HG03280 (cell line): ENCODE measurements around the gene BIN1.
"Not testable (repeated sequence)": the region's sequence is repeated elsewhere in the genome, so short reads cannot be mapped to it uniquely, and the experiment has no call there.

Experiments used
- ATAC-seq: cut with Tn5 transposase; IDR thresholded peaks from one replicate; pipeline ENCODE4 v1.9.1; 2021; ENCODE audit warnings: mild to moderate bottlenecking, moderate library complexity; ENCODE audit not compliant: unreplicated experiment

The BIN1 gene

DNA sequence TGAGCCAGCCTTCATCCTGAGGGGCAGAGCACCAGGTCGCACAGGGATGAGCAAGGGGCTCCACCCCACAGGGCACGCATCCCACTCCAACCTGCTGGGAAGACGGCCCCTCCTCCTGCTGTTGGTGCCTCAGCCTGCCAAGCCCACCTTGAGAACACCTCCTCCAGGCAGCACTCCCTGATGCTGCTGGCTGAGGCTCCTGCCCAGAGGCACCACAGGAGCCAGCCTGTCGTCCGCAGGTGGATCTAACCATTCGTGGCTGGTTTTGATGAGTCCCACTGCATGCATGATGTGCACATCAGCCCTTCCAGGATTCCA, 58.4 kb downstream of the BIN1 start:
- ATAC-seq = no peak

- ATAC-seq = no peak
Observed at GRCh38 chr2:127047716-127048617, 59.0 kb downstream of the BIN1 start.

DNA sequence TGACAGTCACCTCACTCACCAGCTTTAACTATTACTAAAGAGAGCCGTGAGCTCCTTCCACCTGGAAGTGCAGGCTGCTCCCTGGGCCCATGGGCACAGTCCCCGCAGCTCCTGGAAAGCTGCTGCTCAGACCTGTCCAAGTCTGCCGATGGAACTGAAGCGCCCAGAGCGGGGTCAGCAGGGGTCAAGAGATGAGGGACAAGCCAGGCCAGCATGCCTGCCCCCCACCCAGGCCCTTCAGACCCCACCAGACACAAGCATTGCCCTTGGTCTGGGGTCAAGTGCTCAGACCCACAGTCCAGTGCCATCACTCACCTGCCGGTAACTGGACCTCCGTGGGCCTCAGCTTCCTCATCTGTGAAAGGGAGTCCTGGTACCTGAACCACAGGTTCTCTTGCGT, 59.9 kb downstream of the BIN1 start:
- no peak for ATAC-seq

GRCh38 chr2:127046579-127046978, 60.4 kb downstream of the BIN1 start:
- ATAC-seq = no peak

GRCh38 chr2:127045792-127046501, 61.0 kb downstream of the BIN1 start:
- ATAC-seq = no peak

GRCh38 chr2:127044977-127045661, 61.8 kb downstream of the BIN1 start:
- no peak for ATAC-seq

DNA sequence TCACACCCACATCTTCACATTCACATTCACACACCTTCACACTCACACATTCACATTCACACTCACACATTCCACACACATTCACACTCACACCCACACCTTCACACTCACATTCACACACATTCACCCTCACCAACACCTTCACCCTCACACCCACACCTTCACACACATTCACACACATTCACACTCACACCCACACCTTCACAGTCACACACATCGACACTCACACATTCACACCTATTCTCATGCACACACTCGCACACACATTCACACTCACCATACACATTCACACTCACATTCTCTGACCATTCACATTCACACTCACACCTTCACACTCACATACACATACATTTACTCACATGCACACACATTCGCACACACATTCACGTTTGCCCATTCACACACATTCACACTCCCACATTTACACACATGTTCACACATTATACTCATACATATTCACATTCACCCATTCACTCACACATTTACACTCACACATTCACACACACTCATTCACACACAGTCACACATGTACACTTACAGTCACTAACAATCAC, 62.7 kb downstream of the BIN1 start:
- ATAC-seq = no peak

DNA sequence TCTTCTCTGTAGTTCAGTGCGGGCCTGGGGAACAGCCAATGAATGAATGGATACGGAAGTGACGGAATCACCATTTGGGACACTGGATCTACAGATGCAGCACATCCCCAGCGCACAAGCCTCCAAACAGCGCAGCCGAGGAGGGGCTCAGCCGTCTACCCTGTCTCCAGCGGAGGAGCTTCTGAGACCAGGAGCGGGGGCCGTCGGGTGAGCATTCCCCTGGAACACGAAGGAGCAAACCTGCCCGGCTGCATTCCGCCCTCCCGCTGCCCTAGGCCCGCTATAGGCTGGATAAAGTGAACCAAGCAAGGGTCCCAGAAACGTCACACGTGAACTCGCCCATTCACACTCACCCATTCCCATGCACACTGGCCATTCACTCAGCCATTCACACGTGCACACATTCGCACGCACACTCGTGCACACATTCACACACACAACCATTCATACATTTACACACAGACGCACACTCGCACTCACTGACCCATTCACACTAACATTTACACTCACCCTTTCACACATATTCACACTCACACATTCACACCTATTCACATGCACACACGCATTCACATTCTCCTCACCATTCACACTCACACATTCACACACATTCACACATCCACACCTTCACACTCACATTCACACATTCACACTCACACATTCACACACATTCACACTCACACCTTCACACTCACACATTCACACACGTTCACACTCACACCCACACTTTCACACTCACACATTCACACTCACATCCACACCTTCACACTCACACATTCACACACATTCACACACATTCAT, 63.4 kb downstream of the BIN1 start:
- ATAC-seq = no peak

DNA sequence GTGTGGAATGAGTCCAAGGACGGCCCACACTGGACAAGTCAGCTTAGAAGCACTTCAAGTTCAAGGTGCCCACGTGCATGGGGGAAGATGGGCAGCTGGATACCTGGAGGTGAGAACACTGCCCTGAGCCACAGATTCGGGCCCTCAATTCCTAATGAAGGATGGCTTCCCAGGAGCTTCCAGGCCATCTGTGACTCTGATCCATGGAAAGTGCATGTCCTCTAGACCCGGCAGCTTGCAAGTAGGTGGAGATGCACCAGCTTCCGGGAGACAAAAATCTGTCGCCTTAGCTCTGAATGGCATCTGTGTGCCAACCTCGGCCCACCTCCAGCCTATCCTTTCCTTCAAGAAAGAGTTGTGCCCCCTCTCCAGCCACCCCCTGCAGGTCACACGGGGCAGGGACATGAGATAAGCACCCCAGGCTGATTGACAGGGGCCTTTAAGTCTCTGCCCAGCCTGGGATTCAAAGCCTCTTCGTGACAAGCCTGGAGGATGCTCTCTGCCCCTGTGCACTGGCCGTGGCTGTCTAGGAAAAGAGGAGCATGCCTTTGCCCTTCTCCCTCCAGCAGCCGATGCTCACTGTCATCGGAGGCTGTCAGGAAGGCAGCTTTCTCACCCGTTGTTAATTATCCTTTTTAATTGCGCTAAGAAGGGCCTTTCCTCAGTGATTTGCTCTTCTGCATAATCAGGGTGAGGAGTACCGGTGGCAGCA, 65.5 kb downstream of the BIN1 start:
- no peak for ATAC-seq

GRCh38 chr2:127040169-127040568, 66.8 kb downstream of the BIN1 start:
- ATAC-seq = no peak

DNA sequence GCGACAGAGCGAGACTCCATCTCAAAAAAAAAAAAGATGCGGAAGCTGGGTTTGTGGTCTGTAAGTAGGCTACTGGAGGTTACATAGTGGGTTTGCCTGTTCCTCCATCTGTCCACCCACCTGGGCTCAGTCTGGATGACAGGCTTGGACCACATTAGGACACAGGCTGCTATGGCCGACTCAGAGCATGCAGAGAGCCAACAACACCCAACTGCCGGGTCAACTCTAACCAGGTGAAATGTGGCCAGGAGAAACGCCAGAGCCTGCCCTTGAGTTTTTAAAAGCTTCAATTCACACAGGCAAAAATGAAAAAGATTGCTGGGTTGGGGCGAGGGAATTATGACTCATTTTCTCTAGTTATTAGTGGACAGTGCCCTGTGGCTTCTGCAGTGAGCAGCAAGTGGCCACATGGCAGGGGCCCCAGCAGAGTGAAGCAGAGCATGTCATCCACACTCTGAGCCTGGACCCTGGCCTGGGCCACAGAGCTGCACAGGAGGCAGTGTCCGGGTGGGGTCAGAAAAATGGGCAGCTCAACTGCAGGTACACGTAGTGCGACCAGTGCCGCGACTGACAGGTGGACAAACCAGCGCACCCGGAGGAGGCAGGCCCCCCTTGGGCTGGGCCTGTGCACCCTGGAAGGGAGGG, 67.4 kb downstream of the BIN1 start:
- ATAC-seq = peak; percentile 61

DNA sequence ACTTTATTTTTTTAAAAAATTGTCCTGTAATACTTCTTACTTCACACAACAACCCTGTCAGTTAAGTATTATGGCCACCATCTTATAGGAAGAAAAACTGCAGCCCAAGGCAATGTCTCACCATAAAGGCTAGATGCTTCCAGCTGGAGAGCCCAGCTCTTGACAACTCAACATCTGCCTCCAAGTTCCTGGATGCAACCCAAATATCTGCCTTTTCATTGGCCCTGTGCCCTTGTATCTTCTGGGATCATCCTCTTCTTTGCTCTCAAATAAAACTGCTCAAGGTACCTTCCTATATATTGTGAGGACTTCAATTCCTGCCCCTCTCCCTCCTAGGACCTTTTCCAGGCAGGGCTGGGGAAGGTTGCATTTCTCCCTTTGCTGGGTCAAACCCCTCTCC, 69.5 kb downstream of the BIN1 start:
- ATAC-seq = no peak

DNA sequence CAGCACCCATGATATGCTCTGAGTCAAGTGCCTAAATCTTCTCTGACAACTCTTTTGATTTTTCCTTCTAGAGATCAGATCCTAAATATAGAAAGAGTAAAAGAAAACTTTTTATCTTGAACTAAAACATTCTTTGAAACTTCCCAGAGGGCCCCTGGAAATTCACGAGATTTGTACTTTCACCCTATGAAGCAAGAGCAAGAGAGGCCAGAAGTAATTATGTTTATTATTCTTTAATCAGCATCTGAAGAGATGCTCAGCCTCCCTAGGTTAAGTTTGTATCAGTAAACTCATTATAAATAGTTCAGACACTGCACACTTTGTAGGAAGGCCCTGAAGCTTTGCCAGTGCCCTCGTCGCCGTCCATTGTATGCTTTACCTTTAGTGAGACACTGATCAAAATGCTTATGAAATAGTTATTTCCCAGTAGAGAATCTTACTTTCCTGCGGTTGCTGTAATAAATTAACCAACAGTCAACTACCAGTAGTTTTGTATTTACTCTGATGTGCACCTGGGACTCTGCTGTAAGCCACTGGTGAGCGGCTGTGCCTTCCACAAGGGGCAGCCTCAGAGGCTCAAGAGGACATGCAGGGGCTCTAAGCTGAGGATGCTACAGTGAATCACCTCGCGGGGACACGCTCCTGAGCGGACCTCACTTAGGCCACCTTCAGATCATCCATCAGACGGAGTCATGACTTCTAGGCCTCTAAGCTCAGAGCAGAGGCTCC, 71.9 kb downstream of the BIN1 start:
- ATAC-seq = no peak

DNA sequence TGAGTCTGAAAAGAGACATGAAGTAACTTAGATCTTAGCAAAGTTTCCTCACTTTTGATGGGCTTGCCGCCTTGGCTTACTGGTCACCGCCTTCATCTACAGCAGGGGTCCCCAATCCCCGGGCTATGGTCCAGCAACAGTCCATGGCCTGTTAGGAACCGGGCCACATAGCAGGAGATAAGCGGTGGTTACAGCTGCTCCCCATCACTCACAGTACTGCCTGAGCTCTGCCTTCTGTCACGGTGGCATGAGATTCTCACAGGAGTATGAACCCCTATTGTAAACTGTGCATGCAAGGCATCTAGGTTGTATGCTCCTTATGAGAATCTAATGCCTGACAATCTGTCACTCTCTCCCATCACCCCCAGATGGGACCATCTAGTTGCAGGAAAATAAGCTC, 72.9 kb downstream of the BIN1 start:
- ATAC-seq = no peak

DNA sequence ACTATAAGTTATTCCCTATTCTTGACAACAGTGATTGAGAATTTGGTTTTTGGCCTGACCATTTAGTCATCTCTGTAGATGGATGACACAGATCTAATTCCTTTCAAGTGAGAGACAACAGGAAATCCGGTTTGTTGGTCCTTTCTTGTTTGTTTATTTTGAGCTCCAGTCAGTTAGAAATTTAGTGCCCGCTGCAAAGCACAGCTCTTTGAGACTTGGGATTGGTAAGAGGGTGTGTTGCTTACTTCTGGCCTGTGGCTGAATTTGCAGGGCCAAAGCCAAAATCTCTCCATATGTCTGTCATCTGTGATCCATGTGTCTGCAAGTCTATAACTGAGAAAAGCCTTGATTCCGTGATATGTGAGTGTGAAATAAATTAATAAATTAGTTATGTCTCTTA, 74.3 kb downstream of the BIN1 start:
- ATAC-seq = no peak

DNA sequence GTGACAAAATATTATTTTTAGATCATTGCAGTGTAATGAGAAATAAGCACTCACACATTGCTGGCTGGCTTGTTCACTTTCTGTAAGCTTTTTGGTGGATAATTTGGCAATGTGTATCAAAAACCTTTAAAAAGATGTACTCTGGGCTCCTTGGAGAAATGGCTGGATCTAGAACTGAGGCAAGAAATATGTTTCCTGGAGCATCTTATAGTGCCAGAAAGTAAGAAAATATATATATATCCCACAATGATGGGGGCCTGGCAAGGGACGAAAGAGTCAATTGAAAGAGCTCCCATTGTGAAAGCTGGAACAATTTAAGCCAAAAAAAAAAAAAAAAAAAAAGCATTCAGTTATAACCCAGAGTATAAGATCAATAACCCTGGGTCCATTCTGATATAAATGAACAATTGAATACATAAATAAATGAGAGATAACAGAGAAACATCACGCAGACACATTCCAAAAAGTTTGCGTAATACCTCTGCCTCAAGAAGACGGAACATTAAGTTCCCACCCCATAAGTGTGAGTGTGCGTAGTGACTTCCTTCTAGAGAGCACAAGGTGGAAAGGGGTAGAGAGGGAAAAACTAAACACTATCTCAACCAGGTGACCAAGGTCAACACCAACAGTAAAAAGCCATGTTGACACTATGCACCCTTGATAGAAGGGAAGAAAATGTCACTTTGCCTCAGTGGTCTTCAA, 77.5 kb downstream of the BIN1 start:
- ATAC-seq = no peak

GRCh38 chr2:127028745-127029144, 78.2 kb downstream of the BIN1 start:
- ATAC-seq = not testable (repeated sequence)

DNA sequence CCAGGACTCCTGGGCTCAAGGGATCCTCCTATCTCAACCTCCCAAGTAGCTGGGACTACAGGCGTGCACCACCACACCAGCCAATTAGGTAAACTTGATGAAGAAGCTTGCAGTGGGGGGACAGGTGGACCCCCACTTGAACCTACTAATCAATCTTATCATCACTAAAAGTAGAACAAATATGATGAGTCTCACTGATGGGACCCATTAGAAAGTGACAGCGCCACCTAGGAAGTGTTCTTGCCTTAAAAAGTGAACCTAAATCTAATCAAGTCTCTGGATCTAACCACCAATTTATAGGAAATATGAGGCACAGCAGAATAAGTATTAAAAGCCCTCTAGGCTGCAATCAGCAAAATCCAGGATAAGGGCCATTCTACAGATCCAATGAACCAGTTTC, 79.2 kb downstream of the BIN1 start:
- ATAC-seq = no peak
